Lower leg skin (tissue), 3 donors: Measurements from ENCODE around the gene GHSR.

Experiments
- CTCF ChIP-seq, 3 donors: fragments of 450-650 bp; IDR thresholded peaks; one replicate each; pipeline ENCODE4 v1.5.1; 2016; ENCODE audit warnings: antibody characterized with exemption in 3 of 3, mild to moderate bottlenecking in 3 of 3, moderate library complexity in 2 of 3
- POLR2A ChIP-seq, 2 donors: fragments of 450-650 bp; IDR thresholded peaks; one replicate each; pipeline ENCODE4 v1.6.1; 2016 to 2017; ENCODE audit warnings: antibody characterized with exemption in 2 of 2, mild to moderate bottlenecking in 1 of 2, moderate library complexity in 1 of 2

GRCh38 chr3:172405914-172406313 lies 42.3 kb downstream of the GHSR start:
- no peak for TF ChIP-seq CTCF (IDR thresholded peaks at IDR 0.05)
- TF ChIP-seq POLR2A (IDR thresholded peaks at IDR 0.05) = no peak
